HepG2 (cell line): ENCODE data around the gene TRIM59. TPM values are rescaled to one million over a fixed set of nuclear protein-coding genes. Genes with fewer than 3 reads are reported as not detected.

ENCODE experiments used
- CAMTA2 ChIP-seq: sonication (generic); formaldehyde crosslinking; IDR thresholded peaks from 2 replicates; pipeline ENCODE4 v1.4.0; 2020; ENCODE audit warnings: mild to moderate bottlenecking, missing genetic modification reagents, borderline replicate concordance
- FOXC1 ChIP-seq: sonication (generic); formaldehyde crosslinking; IDR thresholded peaks from 2 replicates; pipeline ENCODE4 v1.8.0; 2022; ENCODE audit warnings: mild to moderate bottlenecking, missing genetic modification reagents, borderline replicate concordance
- HNF4A ChIP-seq: sonication (generic); formaldehyde crosslinking; IDR thresholded peaks from 2 replicates; pipeline ENCODE4 v1.4.0; 2020; ENCODE audit warnings: missing genetic modification reagents
- KLF11 ChIP-seq: IDR thresholded peaks from 2 replicates; pipeline ENCODE4 v1.6.1; 2016; ENCODE audit warnings: missing compliant biosample characterization
- NFATC3 ChIP-seq: sonication (generic); formaldehyde crosslinking; IDR thresholded peaks from 2 replicates; pipeline ENCODE4 v1.5.1; 2020; ENCODE audit warnings: mild to moderate bottlenecking, missing genetic modification reagents
- NFE2L1 ChIP-seq: sonication (generic); formaldehyde crosslinking; IDR thresholded peaks from 2 replicates; pipeline ENCODE4 v1.4.0; 2020; ENCODE audit warnings: missing genetic modification reagents, mild to moderate bottlenecking, borderline replicate concordance
- NFIB ChIP-seq: sonication (generic); formaldehyde crosslinking; IDR thresholded peaks from 2 replicates; pipeline ENCODE4 v1.9.0; 2021; ENCODE audit warnings: missing genetic modification reagents, mild to moderate bottlenecking, borderline replicate concordance
- NONO ChIP-seq, 2 experiments: fragments of 450-650 bp in 1 of 2; sonication (generic) in 1 of 2; formaldehyde crosslinking in 1 of 2; IDR thresholded peaks in 1 of 2; conservative IDR thresholded peaks in 1 of 2; 2 replicates each; pipeline versions ENCODE4 v1.6.1 to v1.8.0; 2017 to 2022; ENCODE audit warnings: mild to moderate bottlenecking in 1 of 2, missing genetic modification reagents in 1 of 2, moderate library complexity in 1 of 2
- PITX1 ChIP-seq: sonication (generic); formaldehyde crosslinking; IDR thresholded peaks from 2 replicates; pipeline ENCODE4 v1.5.1; 2020; ENCODE audit warnings: mild to moderate bottlenecking, missing genetic modification reagents
- REXO4 ChIP-seq: sonication (generic); formaldehyde crosslinking; IDR thresholded peaks from 2 replicates; pipeline ENCODE4 v1.8.0; 2022; ENCODE audit warnings: missing genetic modification reagents, mild to moderate bottlenecking, borderline replicate concordance
- SUZ12 ChIP-seq: fragments of 150-350 bp; IDR thresholded peaks from 2 replicates; pipeline ENCODE4 v1.6.1; 2014; ENCODE audit warnings: low read depth, low read length
- ZC3H13 ChIP-seq: sonication (generic); formaldehyde crosslinking; IDR thresholded peaks from 2 replicates; pipeline ENCODE4 v1.8.1; 2023; ENCODE audit warnings: mild to moderate bottlenecking, missing genetic modification reagents, moderate library complexity
- ZNF20 ChIP-seq: sonication (generic); formaldehyde crosslinking; IDR thresholded peaks from 2 replicates; pipeline ENCODE4 v1.4.0; 2020; ENCODE audit warnings: mild to moderate bottlenecking, moderate library complexity, missing genetic modification reagents
- ZNF224 ChIP-seq: sonication (generic); formaldehyde crosslinking; IDR thresholded peaks from 2 replicates; pipeline ENCODE4 v1.5.0; 2020; ENCODE audit warnings: mild to moderate bottlenecking, missing genetic modification reagents
- ZNF232 ChIP-seq: sonication (generic); formaldehyde crosslinking; IDR thresholded peaks from 2 replicates; pipeline ENCODE4 v1.4.0; 2020; ENCODE audit warnings: missing genetic modification reagents, borderline replicate concordance
- ZNF317 ChIP-seq: sonication (generic); formaldehyde crosslinking; IDR thresholded peaks from 2 replicates; pipeline ENCODE4 v1.5.0; 2020; ENCODE audit warnings: mild to moderate bottlenecking, missing genetic modification reagents
- ZNF333 ChIP-seq: sonication (generic); formaldehyde crosslinking; IDR thresholded peaks from 2 replicates; pipeline ENCODE4 v1.4.0; 2020; ENCODE audit warnings: mild to moderate bottlenecking, missing genetic modification reagents, borderline replicate concordance
- ZNF572 ChIP-seq: sonication (generic); formaldehyde crosslinking; IDR thresholded peaks from 2 replicates; pipeline ENCODE4 v1.5.1; 2020; ENCODE audit warnings: mild to moderate bottlenecking, missing genetic modification reagents
- ZNF737 ChIP-seq: sonication (generic); formaldehyde crosslinking; IDR thresholded peaks from 2 replicates; pipeline ENCODE4 v1.5.0; 2020; ENCODE audit warnings: missing genetic modification reagents, mild to moderate bottlenecking, borderline replicate concordance
- ZNF878 ChIP-seq: sonication (generic); formaldehyde crosslinking; IDR thresholded peaks from 2 replicates; pipeline ENCODE4 v1.8.1; 2023; ENCODE audit warnings: mild to moderate bottlenecking, missing genetic modification reagents, moderate library complexity
- polyA plus RNA-seq, 8 experiments: library from polyadenylated mRNA; depleted of rRNA in 3 of 8; stranded (reverse) in 7 of 8; unstranded in 1 of 8; fragments of >200 nt; fragmentation: Illumina TruSeq in 4 of 8; extraction: Trizol in 4 of 8; gene quantifications; 2 replicates each; pipeline versions ENCODE4 v1.2.1 to v1.2.3, GENCODE V29; 2011 to 2016; ENCODE audit warnings: low read depth in 4 of 8, missing spikeins in 1 of 8, mixed read lengths in 1 of 8; ENCODE audit not compliant: insufficient read depth in 1 of 8
- total RNA-seq, 5 experiments: library from RNA; depleted of rRNA; stranded (reverse); fragments of >200 nt; fragmentation: Illumina TruSeq; extraction: Trizol; gene quantifications; 2 replicates each; pipeline ENCODE4 v1.2.3, GENCODE V29; 2016; ENCODE audit warnings: low read depth in 1 of 5
- TF ChIP-seq, protein P1 (sequence below): sonication (generic); formaldehyde crosslinking; IDR thresholded peaks from 2 replicates; pipeline ENCODE4 v1.4.0; 2020; ENCODE audit warnings: missing genetic modification reagents, mild to moderate bottlenecking, borderline replicate concordance
- TF ChIP-seq, protein P2 (sequence below): sonication (generic); formaldehyde crosslinking; IDR thresholded peaks from 2 replicates; pipeline ENCODE4 v1.8.1; 2023; ENCODE audit warnings: missing genetic modification reagents, mild to moderate bottlenecking, borderline replicate concordance
- TF ChIP-seq, protein P3 (sequence below): IDR thresholded peaks from 2 replicates; pipeline ENCODE4 v1.6.1; 2016; ENCODE audit warnings: missing genetic modification reagents, missing compliant biosample characterization
- TF ChIP-seq, protein P4 (sequence below): sonication (generic); formaldehyde crosslinking; IDR thresholded peaks from 2 replicates; pipeline ENCODE4 v1.4.0; 2020; ENCODE audit warnings: missing genetic modification reagents

The TRIM59 gene
- total and polyA plus RNA-seq, 2 of the 13 experiments (the other 11 are each of a cell fraction or from before 2014, with no cell fraction given), result 1.3 to 3.2 TPM

DNA sequence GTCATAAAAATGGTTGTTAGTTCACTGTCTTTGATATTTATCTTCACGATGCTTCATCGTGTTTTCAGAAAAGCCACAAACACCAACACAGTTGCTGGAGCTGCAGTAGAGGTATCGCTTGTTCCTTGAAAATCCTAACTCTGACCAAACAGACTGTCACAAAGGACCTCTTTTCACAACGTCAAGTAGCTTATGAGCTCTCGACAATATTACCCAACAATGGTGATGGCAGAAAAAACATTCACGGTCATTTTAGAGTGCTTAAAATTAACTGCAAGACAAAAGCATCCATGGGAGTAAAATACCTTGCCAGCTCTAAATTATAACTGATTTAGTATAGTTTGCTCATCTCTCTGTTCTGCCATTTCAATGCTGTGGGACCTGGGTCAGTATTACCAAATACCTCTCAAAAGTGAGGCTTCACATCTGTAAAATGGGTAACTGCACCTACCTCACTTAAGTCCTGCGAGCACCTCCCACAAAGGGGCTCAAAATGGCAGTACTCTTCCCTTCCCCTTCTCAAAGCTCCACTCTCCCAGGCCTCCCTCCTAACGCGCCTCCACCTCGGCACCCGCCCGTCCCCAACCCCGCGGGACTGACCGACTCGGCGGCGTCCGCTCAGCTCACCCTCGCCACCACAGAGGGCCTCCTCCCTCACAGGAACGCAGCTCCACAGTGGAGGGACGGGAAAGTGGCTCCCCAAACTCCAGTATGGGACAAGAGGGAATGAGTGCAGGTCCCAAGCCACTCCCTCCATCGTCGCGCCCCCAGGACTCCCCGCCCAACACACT lies 546 bp downstream of the TRIM59 start (continued):
- TF ChIP-seq, protein P1, sequence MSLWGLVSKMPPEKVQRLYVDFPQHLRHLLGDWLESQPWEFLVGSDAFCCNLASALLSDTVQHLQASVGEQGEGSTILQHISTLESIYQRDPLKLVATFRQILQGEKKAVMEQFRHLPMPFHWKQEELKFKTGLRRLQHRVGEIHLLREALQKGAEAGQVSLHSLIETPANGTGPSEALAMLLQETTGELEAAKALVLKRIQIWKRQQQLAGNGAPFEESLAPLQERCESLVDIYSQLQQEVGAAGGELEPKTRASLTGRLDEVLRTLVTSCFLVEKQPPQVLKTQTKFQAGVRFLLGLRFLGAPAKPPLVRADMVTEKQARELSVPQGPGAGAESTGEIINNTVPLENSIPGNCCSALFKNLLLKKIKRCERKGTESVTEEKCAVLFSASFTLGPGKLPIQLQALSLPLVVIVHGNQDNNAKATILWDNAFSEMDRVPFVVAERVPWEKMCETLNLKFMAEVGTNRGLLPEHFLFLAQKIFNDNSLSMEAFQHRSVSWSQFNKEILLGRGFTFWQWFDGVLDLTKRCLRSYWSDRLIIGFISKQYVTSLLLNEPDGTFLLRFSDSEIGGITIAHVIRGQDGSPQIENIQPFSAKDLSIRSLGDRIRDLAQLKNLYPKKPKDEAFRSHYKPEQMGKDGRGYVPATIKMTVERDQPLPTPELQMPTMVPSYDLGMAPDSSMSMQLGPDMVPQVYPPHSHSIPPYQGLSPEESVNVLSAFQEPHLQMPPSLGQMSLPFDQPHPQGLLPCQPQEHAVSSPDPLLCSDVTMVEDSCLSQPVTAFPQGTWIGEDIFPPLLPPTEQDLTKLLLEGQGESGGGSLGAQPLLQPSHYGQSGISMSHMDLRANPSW (CRISPR knock-in tag), result no peak
- TF ChIP-seq NFIB (CRISPR knock-in tag) (no peak), NFATC3 (no peak), ZNF572 (CRISPR knock-in tag) (no peak), PITX1 (CRISPR knock-in tag) (no peak), CAMTA2 (CRISPR knock-in tag) (no peak), ZNF224 (CRISPR knock-in tag) (no peak), REXO4 (no peak), ZNF737 (no peak), FOXC1 (peak; percentile 79; the same call in 1 of the 2 replicates), HNF4A (no peak), ZNF317 (no peak), SUZ12 (no peak), ZNF878 (no peak), NFE2L1 (CRISPR knock-in tag) (no peak), ZNF20 (CRISPR knock-in tag) (no peak), ZC3H13 (no peak), KLF11 (CRISPR knock-in tag) (no peak), NONO (IDR thresholded peaks at IDR 0.05) (no peak), NONO (CRISPR knock-in tag; conservative IDR thresholded peaks at IDR 0.05) (0 out of 2 replicates have a peak, but pooled peaks have one; percentile 66), ZNF333 (CRISPR knock-in tag) (peak; percentile 38; the same call in 1 of the 2 replicates), ZNF232 (CRISPR knock-in tag) (no peak)
- TF ChIP-seq, protein P2, sequence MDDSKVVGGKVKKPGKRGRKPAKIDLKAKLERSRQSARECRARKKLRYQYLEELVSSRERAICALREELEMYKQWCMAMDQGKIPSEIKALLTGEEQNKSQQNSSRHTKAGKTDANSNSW, result no peak
- TF ChIP-seq, protein P3, sequence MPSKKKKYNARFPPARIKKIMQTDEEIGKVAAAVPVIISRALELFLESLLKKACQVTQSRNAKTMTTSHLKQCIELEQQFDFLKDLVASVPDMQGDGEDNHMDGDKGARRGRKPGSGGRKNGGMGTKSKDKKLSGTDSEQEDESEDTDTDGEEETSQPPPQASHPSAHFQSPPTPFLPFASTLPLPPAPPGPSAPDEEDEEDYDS (CRISPR knock-in tag), result no peak
- TF ChIP-seq, protein P4, sequence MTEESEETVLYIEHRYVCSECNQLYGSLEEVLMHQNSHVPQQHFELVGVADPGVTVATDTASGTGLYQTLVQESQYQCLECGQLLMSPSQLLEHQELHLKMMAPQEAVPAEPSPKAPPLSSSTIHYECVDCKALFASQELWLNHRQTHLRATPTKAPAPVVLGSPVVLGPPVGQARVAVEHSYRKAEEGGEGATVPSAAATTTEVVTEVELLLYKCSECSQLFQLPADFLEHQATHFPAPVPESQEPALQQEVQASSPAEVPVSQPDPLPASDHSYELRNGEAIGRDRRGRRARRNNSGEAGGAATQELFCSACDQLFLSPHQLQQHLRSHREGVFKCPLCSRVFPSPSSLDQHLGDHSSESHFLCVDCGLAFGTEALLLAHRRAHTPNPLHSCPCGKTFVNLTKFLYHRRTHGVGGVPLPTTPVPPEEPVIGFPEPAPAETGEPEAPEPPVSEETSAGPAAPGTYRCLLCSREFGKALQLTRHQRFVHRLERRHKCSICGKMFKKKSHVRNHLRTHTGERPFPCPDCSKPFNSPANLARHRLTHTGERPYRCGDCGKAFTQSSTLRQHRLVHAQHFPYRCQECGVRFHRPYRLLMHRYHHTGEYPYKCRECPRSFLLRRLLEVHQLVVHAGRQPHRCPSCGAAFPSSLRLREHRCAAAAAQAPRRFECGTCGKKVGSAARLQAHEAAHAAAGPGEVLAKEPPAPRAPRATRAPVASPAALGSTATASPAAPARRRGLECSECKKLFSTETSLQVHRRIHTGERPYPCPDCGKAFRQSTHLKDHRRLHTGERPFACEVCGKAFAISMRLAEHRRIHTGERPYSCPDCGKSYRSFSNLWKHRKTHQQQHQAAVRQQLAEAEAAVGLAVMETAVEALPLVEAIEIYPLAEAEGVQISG (CRISPR knock-in tag), result 0 out of 2 replicates have a peak, but pooled peaks have one; percentile 25
